H9 (cell line): ENCODE data around the gene TET2. TPM values are rescaled to one million over a fixed set of nuclear protein-coding genes. Genes with fewer than 3 reads are reported as not detected.

Experiments
- DNase-seq: peaks from one replicate; pipeline ENCODE4 v3.0.0-alpha.2; 2017
- H2AFZ ChIP-seq: one replicate; pipeline ENCODE4 v1.6.1; 2013; ENCODE audit warnings: mild to moderate bottlenecking, low read length, control low read depth, moderate library complexity
- H2AK5ac ChIP-seq: 2 replicates; pipeline ENCODE4 v1.6.1; 2013; ENCODE audit warnings: low read length, control low read depth, mixed read lengths; ENCODE audit not compliant: insufficient read length
- H2BK120ac ChIP-seq: one replicate; pipeline ENCODE4 v1.6.1; 2013; ENCODE audit warnings: low read depth, mild to moderate bottlenecking, low read length, control low read depth, inconsistent platforms; ENCODE audit not compliant: poor library complexity, severe bottlenecking
- H2BK12ac ChIP-seq: 2 replicates; pipeline ENCODE4 v1.6.1; 2013; ENCODE audit warnings: low read length, control low read depth, mixed read lengths, low read depth; ENCODE audit not compliant: insufficient read length
- H2BK15ac ChIP-seq: 2 replicates; pipeline ENCODE4 v1.6.1; 2013; ENCODE audit warnings: low read depth, low read length, control low read depth
- H2BK20ac ChIP-seq: one replicate; pipeline ENCODE4 v1.6.1; 2013; ENCODE audit warnings: low read depth, mild to moderate bottlenecking, low read length, control low read depth, inconsistent platforms; ENCODE audit not compliant: poor library complexity, severe bottlenecking
- H2BK5ac ChIP-seq: 2 replicates; pipeline ENCODE4 v1.6.1; 2013; ENCODE audit warnings: low read length, control low read depth, mixed read lengths; ENCODE audit not compliant: insufficient read length
- H3K14ac ChIP-seq: 2 replicates; pipeline ENCODE4 v1.6.1; 2013; ENCODE audit warnings: low read length, control low read depth; ENCODE audit not compliant: insufficient read depth
- H3K18ac ChIP-seq: 2 replicates; pipeline ENCODE4 v1.6.1; 2013; ENCODE audit warnings: low read depth, mild to moderate bottlenecking, mixed read lengths, low read length, control low read depth; ENCODE audit not compliant: insufficient read length
- H3K23ac ChIP-seq: 2 replicates; pipeline ENCODE4 v1.6.1; 2013; ENCODE audit warnings: low read length, control low read depth, mixed read lengths, low read depth; ENCODE audit not compliant: insufficient read length
- H3K23me2 ChIP-seq: 2 replicates; pipeline ENCODE4 v1.6.1; 2013; ENCODE audit warnings: low read depth, mild to moderate bottlenecking, mixed read lengths, low read length, control low read depth; ENCODE audit not compliant: insufficient read length, poor library complexity, severe bottlenecking
- H3K27ac ChIP-seq: 2 replicates; pipeline ENCODE4 v1.5.1; 2013; ENCODE audit warnings: low read length, control low read depth, mixed read lengths, low read depth; ENCODE audit not compliant: insufficient read length
- H3K27me3 ChIP-seq: 2 replicates; pipeline ENCODE4 v1.6.1; 2013; ENCODE audit warnings: low read length, control low read depth, inconsistent platforms; ENCODE audit not compliant: insufficient read depth
- H3K4ac ChIP-seq: 2 replicates; pipeline ENCODE4 v1.6.1; 2013; ENCODE audit warnings: low read depth, mild to moderate bottlenecking, control low read depth, inconsistent platforms, low read length, moderate library complexity
- H3K4me1 ChIP-seq: 2 replicates; pipeline ENCODE4 v1.6.1; 2013; ENCODE audit warnings: low read length, control low read depth, inconsistent platforms; ENCODE audit not compliant: insufficient read depth
- H3K4me2 ChIP-seq: 2 replicates; pipeline ENCODE4 v1.6.1; 2013; ENCODE audit warnings: low read length, control low read depth, mixed read lengths; ENCODE audit not compliant: insufficient read length, insufficient read depth
- H3K56ac ChIP-seq: 2 replicates; pipeline ENCODE4 v1.6.1; 2013; ENCODE audit warnings: low read depth, mild to moderate bottlenecking, mixed read lengths, low read length, control low read depth; ENCODE audit not compliant: insufficient read length
- H3K79me1 ChIP-seq: 2 replicates; pipeline ENCODE4 v1.6.1; 2013; ENCODE audit warnings: low read depth, mild to moderate bottlenecking, moderate library complexity, low read length, control low read depth, inconsistent platforms; ENCODE audit not compliant: insufficient read depth, poor library complexity, severe bottlenecking
- H3K79me2 ChIP-seq: 2 replicates; pipeline ENCODE4 v1.6.1; 2013; ENCODE audit warnings: low read length, control low read depth, inconsistent platforms; ENCODE audit not compliant: insufficient read depth
- H3K9ac ChIP-seq: 2 replicates; pipeline ENCODE4 v1.6.1; 2013; ENCODE audit warnings: low read length, control low read depth, mixed read lengths; ENCODE audit not compliant: insufficient read length; ENCODE audit errors: extremely low read depth
- H3K9me3 ChIP-seq: one replicate; pipeline ENCODE4 v1.6.1; 2013; ENCODE audit warnings: low read depth, low read length, inconsistent platforms; ENCODE audit not compliant: control insufficient read depth
- H3T11ph ChIP-seq: one replicate; pipeline ENCODE4 v1.6.1; 2013; ENCODE audit warnings: mild to moderate bottlenecking, low read length, control low read depth, inconsistent platforms
- H4K20me1 ChIP-seq: one replicate; pipeline ENCODE4 v1.6.1; 2013; ENCODE audit not compliant: control insufficient read depth, insufficient read length, insufficient read depth
- H4K5ac ChIP-seq: 2 replicates; pipeline ENCODE4 v1.6.1; 2013; ENCODE audit warnings: low read depth, mild to moderate bottlenecking, mixed read lengths, low read length, control low read depth; ENCODE audit not compliant: insufficient read length
- H4K8ac ChIP-seq: replicated peaks from 2 replicates; pipeline ENCODE4 v1.6.1; 2013; ENCODE audit warnings: low read length, control low read depth, mixed read lengths, low read depth; ENCODE audit not compliant: insufficient read length
- H4K91ac ChIP-seq: 2 replicates; pipeline ENCODE4 v1.6.1; 2013; ENCODE audit warnings: low read depth, mild to moderate bottlenecking, moderate library complexity, mixed read lengths, low read length, control low read depth; ENCODE audit not compliant: insufficient read length
- H3K27ac Mint-ChIP-seq, 3 experiments: 2 replicates in 2 of 3; 3 replicates in 1 of 3; pipeline ENCODE4 v1.8.0; 2020 to 2021; ENCODE audit warnings: mixed read lengths in 3 of 3, mild to moderate bottlenecking in 1 of 3, moderate library complexity in 1 of 3
- H3K27me3 Mint-ChIP-seq: 2 replicates; pipeline ENCODE4 v1.8.0; 2021; ENCODE audit warnings: low read depth, mild to moderate bottlenecking, moderate library complexity, mixed read lengths
- H3K36me3 Mint-ChIP-seq, 3 experiments: 2 replicates in 2 of 3; 3 replicates in 1 of 3; pipeline ENCODE4 v1.8.0; 2020 to 2021; ENCODE audit warnings: low read depth in 3 of 3, mixed read lengths in 3 of 3; ENCODE audit not compliant: insufficient read depth in 1 of 3
- H3K4me1 Mint-ChIP-seq, 2 experiments: 2 replicates each; pipeline ENCODE4 v1.8.0; 2020; ENCODE audit warnings: mixed read lengths in 2 of 2
- H3K4me3 Mint-ChIP-seq, 2 experiments: 2 replicates in 1 of 2; 3 replicates in 1 of 2; pipeline ENCODE4 v1.8.0; 2020 to 2021; ENCODE audit warnings: mild to moderate bottlenecking in 2 of 2, mixed read lengths in 2 of 2, moderate library complexity in 1 of 2
- H3K9me3 Mint-ChIP-seq, 2 experiments: 2 replicates in 1 of 2; 3 replicates in 1 of 2; pipeline ENCODE4 v1.8.0; 2020; ENCODE audit warnings: mild to moderate bottlenecking in 2 of 2, mixed read lengths in 2 of 2, moderate library complexity in 1 of 2
- WGBS: extraction: QIAGEN DNeasy Blood & Tissue Kit; methylation state at CpG from one replicate; pipeline ENCODE4 v1.1.7; 2013; ENCODE audit warnings: missing lambda C conversion rate, low lambda C conversion rate, mixed read lengths; ENCODE audit not compliant: insufficient read length; ENCODE audit errors: extremely low coverage; 5-methylcytosine and 5-hydroxymethylcytosine counted together
- total RNA-seq: library from RNA; stranded (reverse); gene quantifications from 2 replicates; pipeline ENCODE4 v1.2.1, GENCODE V29; 2021
- TF ChIP-seq, protein P1 (sequence below): fragments of 200-600 bp; sonication (generic); conservative IDR thresholded peaks from 3 replicates; pipeline ENCODE4 v1.8.0; 2021; ENCODE audit warnings: antibody characterized with exemption, mild to moderate bottlenecking

TET2 gene
- total RNA-seq, 1 experiment from 2014 or later, result 3.1 TPM

- Histone ChIP-seq H2BK5ac (no peak overlapping the region), H2AK5ac (no peak overlapping the region), H4K5ac (no peak overlapping the region), H2BK12ac (no peak overlapping the region), H3K27ac (no peak overlapping the region), H3K4ac (no peak overlapping the region), H3K9me3 (no peaks in the 10 kb centered on the region), H3K79me2 (no peaks in the 10 kb centered on the region), H3T11ph (no peak overlapping the region), H4K20me1 (no peaks in the 10 kb centered on the region), H3K27me3 (no peaks in the 10 kb centered on the region), H3K23me2 (no peaks in the 10 kb centered on the region), H2BK120ac (no peak overlapping the region), H3K56ac (no peak overlapping the region), H3K14ac (no peak overlapping the region), H3K18ac (no peak overlapping the region), H4K91ac (no peak overlapping the region), H2BK20ac (no peak overlapping the region), H4K8ac (no peak overlapping the region), H2AFZ (no peak overlapping the region), H3K23ac (no peak overlapping the region), H3K79me1 (no peaks in the 10 kb centered on the region), H3K9ac (no peak overlapping the region), H3K4me1 (no peaks in the 10 kb centered on the region; the same call in 1 of the 2 replicates), H3K4me2 (no peak overlapping the region), H2BK15ac (no peak overlapping the region)
- Mint-ChIP-seq H3K4me1 (peaks cover 36 to 39% of the 10 kb centered on the region in 2 experiments), H3K36me3 (no peaks in the 10 kb centered on the region), H3K9me3 (no peaks in the 10 kb centered on the region), H3K4me3 (no peak overlapping the region), H3K27me3 (no peaks in the 10 kb centered on the region; the same call in 1 of the 2 replicates), H3K27ac (no peak overlapping the region)
- no CpG with 5 or more reads among the region's 1 CpG for whole genome bisulfite sequencing
- DNase-seq, result no peak
- TF ChIP-seq, protein P1, sequence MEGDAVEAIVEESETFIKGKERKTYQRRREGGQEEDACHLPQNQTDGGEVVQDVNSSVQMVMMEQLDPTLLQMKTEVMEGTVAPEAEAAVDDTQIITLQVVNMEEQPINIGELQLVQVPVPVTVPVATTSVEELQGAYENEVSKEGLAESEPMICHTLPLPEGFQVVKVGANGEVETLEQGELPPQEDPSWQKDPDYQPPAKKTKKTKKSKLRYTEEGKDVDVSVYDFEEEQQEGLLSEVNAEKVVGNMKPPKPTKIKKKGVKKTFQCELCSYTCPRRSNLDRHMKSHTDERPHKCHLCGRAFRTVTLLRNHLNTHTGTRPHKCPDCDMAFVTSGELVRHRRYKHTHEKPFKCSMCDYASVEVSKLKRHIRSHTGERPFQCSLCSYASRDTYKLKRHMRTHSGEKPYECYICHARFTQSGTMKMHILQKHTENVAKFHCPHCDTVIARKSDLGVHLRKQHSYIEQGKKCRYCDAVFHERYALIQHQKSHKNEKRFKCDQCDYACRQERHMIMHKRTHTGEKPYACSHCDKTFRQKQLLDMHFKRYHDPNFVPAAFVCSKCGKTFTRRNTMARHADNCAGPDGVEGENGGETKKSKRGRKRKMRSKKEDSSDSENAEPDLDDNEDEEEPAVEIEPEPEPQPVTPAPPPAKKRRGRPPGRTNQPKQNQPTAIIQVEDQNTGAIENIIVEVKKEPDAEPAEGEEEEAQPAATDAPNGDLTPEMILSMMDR, result no peak
Observed at GRCh38 chr4:105210916-105211315, 64.2 kb downstream of the TET2 start.
